ENCODE results near the gene DNAH2. TPM values are rescaled to one million over a fixed set of nuclear protein-coding genes. Genes with fewer than 3 reads are reported as not detected.

The DNAH2 gene
- polyA plus RNA-seq, 1 of the 3 experiments (the other 2 are of a cell fraction) = 0.13 TPM

- no peak for TF ChIP-seq GABPA (IDR thresholded peaks at IDR 0.05; ENCODE audit: low read depth)
- no peak for TF ChIP-seq MXI1 (IDR thresholded peaks at IDR 0.05; ENCODE audit: low read depth, low read length)
These were observed 30.7 kb downstream of the DNAH2 start (continued) for GRCh38 chr17:7748076-7748775.

GRCh38 chr17:7750321-7750821, 32.8 kb downstream of the DNAH2 start:
- H3K27ac ChIP-seq (ENCODE audit: low read depth in 2 of 2, low read length in 1 of 2) = peak overlapping the region; percentile 12 to 69; a peak in 3 of 4 replicates
- no peaks in the 10 kb centered on the region for H4K20me1 ChIP-seq (ENCODE audit: insufficient read depth)
- H3K4me3 ChIP-seq (ENCODE audit: low read depth in 2 of 2, low read length in 1 of 2) = no peak overlapping the region
- H3K9ac ChIP-seq = peak overlapping the region; percentile 12; the same call in 1 of the 2 replicates
- H3K36me3 ChIP-seq (replicated peaks in 1 of 2; ENCODE audit: control insufficient read depth in 1 of 2, insufficient read depth in 2 of 2, low read length in 1 of 2) = no peaks in the 10 kb centered on the region
- no peaks in the 10 kb centered on the region for H3K27me3 ChIP-seq (ENCODE audit: insufficient read depth)
- no peak for DNase-seq
- ChIA-PET CTCF (interaction anchor here (0.8 to 1.5 kb wide), 2 partner anchors 101 to 239 kb away, joined by 3 to 4 read pairs; no protein-coding TSS in a partner anchor), POLR2A (no interaction called here)
- H3K79me2 ChIP-seq (ENCODE audit: insufficient read depth) = no peaks in the 10 kb centered on the region
- no peaks in the 10 kb centered on the region for H3K9me3 ChIP-seq
- no peak overlapping the region for H2AFZ ChIP-seq (ENCODE audit: low read depth)
- H3K4me2 ChIP-seq = no peak overlapping the region; the same call in 1 of the 2 replicates
- H3K4me1 ChIP-seq (ENCODE audit: control insufficient read depth in 1 of 2, insufficient read depth in 2 of 2, low read depth in 1 of 2, low read length in 1 of 2) = peaks cover 6 to 29% of the 10 kb centered on the region in 2 experiments; a peak in 2 of 4 replicates
- H3F3A ChIP-seq (replicated peaks; ENCODE audit: insufficient read depth) = peaks cover 52% of the 10 kb centered on the region
- 42% methylated on average over 4 of the region's 4 CpGs for WGBS (ENCODE audit: low lambda C conversion rate)
- no peaks in the 10 kb centered on the region for H3K9me2 ChIP-seq
- no peak for TF ChIP-seq IRF3 (IDR thresholded peaks at IDR 0.05; ENCODE audit: low read depth, low read length)
- no peak for TF ChIP-seq RAD21 (IDR thresholded peaks at IDR 0.05; ENCODE audit: low read length)
- TF ChIP-seq USF2 (IDR thresholded peaks at IDR 0.05; ENCODE audit: borderline replicate concordance, low read depth, low read length) = no peak
- no peak; the same call in 1 of the 2 replicates for TF ChIP-seq ELF1 (IDR thresholded peaks at IDR 0.05)
- TF ChIP-seq POLR2AphosphoS5 (IDR thresholded peaks at IDR 0.05; ENCODE audit: low read depth, low read length) = no peak; the same call in 1 of the 2 replicates
- TF ChIP-seq FOSL2 (IDR thresholded peaks at IDR 0.05; ENCODE audit: borderline replicate concordance, low read depth) = peak; percentile 90
- no peak for TF ChIP-seq CTCF (IDR thresholded peaks at IDR 0.05)
- TF ChIP-seq TCF12 (IDR thresholded peaks at IDR 0.05) = peak; percentile 60
- TF ChIP-seq RFX5 (IDR thresholded peaks at IDR 0.05; ENCODE audit: low read length) = no peak
- no peak for TF ChIP-seq GATA2 (CRISPR knock-in tag; IDR thresholded peaks at IDR 0.05)
- peak; percentile 54; the same call in 1 of the 2 replicates for TF ChIP-seq FOXM1 (IDR thresholded peaks at IDR 0.05; ENCODE audit: low read depth)
- no peak for TF ChIP-seq MXI1 (IDR thresholded peaks at IDR 0.05; ENCODE audit: low read depth, low read length)
- TF ChIP-seq CHD2 (IDR thresholded peaks at IDR 0.05; ENCODE audit: low read length, partially characterized antibody) = no peak
- peak in 1 of 2 experiments; percentile 72; a peak in 2 of 4 replicates for TF ChIP-seq EP300 (IDR thresholded peaks at IDR 0.05; ENCODE audit: borderline replicate concordance in 1 of 2, low read depth in 1 of 2, low read length in 1 of 2)
- TF ChIP-seq YY1 (IDR thresholded peaks at IDR 0.05; ENCODE audit: low read depth) = no peak
- TF ChIP-seq SMC3 (IDR thresholded peaks at IDR 0.05; ENCODE audit: low read depth, low read length) = no peak
- TF ChIP-seq ZBTB33 (IDR thresholded peaks at IDR 0.05; ENCODE audit: borderline replicate concordance, low read depth) = 0 out of 2 replicates have a peak, but pooled peaks have one; percentile 21
- no peak for TF ChIP-seq EZH2phosphoT487 (IDR thresholded peaks at IDR 0.05; ENCODE audit: borderline replicate concordance, low read depth)
- no peak for TF ChIP-seq TAF1 (IDR thresholded peaks at IDR 0.05; ENCODE audit: borderline replicate concordance, low read depth, low read length)
- no peak for TF ChIP-seq USF1 (IDR thresholded peaks at IDR 0.05; ENCODE audit: borderline replicate concordance, low read depth)
- no peak for TF ChIP-seq GABPA (IDR thresholded peaks at IDR 0.05; ENCODE audit: low read depth)
- TF ChIP-seq NRF1 (IDR thresholded peaks at IDR 0.05; ENCODE audit: low read depth, low read length) = no peak
- TF ChIP-seq RXRA (IDR thresholded peaks at IDR 0.05; ENCODE audit: borderline replicate concordance, low read depth) = no peak; the same call in 1 of the 2 replicates
- TF ChIP-seq JUND (IDR thresholded peaks at IDR 0.05) = peak; percentile 87
- no peak for TF ChIP-seq SIN3A (IDR thresholded peaks at IDR 0.05; ENCODE audit: borderline replicate concordance, low read depth, low read length)

Measured in SK-N-SH (cell line).